ENCODE measurements around the gene SHISAL2A. TPM values are rescaled to one million over a fixed set of nuclear protein-coding genes. Genes with fewer than 3 reads are reported as not detected.

SHISAL2A gene
- total RNA-seq, 1 donor from 2014 or later = 3.2 TPM

DNA sequence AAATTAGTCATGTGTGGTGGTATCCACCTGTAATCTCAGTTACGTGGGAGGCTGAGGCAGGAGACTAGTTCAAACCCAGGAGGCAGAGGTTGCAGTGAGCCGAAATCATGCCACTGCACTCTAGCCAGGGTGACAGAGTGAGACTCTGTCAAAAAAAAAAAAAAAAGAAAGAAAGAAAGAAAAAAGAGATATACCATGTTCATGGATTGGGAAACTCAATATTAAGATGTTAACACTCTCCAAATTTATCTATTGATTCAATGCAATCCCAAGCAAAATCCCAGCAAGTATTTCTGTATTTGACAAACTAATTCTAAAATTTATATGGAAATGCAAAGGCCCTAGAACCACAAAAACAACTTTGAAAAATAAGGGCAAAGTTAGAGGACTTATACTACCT is 11.0 kb upstream of the SHISAL2A start:
- no peak for DNase-seq (ENCODE audit: low spot score)

DNA sequence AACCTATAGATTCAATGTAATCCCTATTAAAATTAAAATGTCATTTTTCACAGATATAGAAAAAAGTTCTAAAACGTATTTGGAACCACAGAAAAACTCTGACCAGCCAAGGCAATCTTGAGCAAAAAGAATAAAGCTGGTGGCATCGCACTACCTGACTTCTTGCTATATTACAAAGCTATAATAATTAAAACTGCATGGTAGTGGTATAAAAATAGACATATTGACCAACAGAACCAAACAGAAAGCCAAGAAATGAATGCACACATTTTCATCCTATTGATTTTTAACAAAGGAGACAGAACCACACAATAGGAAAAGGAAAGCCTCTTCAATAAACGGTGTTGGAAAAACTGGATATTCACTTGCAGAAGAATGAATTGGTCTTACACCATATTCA is 9.2 kb upstream of the SHISAL2A start:
- DNase-seq (ENCODE audit: low spot score) = no peak

DNA sequence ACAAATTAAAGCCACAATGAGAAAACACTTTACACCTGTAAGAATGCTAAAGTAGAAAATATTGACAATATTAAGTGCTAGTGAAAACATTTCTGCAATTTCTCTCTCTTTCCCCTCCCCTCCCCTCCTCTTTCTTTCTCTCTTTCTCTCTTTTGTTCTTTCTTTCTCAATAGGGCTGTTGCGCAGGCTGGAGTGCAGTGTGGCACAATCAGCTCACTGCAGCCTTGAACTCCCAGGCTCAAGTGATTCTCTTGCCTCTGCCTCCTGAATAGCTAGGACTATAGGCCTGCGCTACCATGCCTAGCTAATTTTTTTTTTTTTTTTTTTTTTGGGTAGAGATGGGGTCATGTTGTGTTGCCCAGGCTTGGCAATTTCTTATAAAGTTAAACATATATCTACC is 5.9 kb upstream of the SHISAL2A start:
- no peak for DNase-seq (ENCODE audit: low spot score)

DNA sequence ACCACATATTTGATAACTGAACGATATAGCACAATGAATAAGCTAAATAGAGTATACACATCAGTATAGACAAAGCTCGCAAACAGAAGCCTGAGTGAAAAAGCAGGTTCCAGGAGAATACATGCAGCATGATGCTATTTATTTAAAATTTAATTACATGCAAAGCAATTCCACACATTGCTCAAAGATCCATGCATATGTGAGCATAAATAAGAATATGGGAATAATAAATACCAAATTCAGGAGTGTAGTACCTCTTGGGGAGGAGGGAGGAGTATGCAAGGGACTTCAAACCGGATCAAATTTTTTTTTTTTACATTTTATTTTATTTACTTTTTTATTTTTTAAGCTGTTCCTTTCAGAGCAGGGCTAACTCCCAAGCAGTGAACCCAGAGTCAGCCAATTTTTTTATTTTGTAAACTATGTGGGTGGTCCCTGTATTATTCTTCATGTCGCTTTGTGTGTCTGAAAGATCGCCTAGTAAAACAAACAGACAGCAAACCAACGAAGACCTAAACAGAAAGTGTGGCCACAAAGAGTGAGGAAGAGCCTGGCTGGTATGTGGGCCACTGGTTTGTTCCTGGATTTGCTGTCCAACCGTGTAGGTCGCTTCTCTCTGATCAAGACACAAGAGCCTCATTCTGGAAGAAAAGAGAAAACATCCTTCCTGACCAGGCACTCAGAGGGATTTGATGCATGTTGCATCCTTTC is 4.2 kb upstream of the SHISAL2A start:
- no peak for DNase-seq (ENCODE audit: low spot score)

DNA sequence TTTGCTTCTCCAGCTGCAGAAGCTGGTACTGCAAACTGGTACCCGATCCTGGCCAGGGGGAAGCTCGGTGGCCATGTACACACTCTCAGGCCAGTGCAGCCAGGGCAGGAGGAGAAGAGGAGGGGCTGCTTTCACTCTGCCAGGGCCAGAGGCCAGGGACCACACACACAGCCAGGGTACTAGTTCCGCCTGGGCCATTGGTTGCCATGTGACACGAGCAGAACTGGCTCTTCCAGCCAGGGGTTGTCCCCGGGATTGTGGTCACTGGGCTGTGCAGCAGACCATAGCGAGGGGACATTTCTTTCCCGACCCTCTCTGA is 3.7 kb upstream of the SHISAL2A start:
- DNase-seq (ENCODE audit: low spot score) = peak; percentile 44

DNA sequence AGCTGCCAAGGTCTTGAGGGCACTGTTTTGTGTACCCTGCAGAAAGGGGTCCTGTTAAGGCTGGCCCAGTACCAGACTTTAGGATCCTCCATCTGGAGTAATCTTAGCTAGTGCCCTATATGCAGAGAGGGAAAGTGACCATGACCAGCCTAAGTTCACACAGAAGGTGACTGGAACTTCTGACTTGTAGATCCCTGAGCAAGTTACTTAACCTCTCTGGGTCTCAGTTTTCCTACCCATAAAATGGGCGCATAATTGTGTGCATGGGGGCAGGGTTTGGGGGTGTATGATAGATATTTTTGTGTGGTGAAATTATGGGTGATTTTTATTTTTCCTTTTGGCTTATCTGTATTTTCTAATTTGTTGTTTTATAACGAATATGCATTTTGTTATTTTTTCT is 3.3 kb upstream of the SHISAL2A start:
- DNase-seq (ENCODE audit: low spot score) = no peak

DNA sequence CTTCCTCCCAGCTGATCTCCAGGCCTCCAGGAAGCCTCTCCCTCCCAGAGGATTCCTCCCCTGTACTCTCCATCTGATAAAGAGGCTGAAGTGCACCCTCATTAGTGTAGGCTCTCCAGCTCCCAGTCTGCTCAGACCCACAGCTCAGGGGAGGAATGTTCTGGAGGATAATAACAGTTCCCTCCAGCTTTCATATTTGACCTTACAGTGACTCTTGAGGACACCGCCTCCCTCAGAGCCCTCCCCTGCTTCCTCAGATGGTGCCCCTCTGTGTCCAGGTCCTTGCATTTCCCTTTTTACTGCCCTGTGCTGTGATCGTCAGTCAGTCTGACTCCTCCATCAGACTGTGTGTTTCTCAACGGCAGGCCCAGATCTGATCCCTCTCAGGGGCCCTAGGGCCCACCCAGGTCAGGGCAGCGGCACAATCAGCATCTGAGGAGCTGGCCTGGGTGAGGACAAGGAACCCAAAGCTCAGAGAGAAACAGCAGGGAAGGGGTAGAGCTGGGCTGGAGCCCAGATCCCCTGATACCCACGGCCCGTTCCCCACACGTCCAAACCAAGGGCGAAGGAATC is 1.1 kb upstream of the SHISAL2A start:
- no peak for DNase-seq (ENCODE audit: low spot score)

DNA sequence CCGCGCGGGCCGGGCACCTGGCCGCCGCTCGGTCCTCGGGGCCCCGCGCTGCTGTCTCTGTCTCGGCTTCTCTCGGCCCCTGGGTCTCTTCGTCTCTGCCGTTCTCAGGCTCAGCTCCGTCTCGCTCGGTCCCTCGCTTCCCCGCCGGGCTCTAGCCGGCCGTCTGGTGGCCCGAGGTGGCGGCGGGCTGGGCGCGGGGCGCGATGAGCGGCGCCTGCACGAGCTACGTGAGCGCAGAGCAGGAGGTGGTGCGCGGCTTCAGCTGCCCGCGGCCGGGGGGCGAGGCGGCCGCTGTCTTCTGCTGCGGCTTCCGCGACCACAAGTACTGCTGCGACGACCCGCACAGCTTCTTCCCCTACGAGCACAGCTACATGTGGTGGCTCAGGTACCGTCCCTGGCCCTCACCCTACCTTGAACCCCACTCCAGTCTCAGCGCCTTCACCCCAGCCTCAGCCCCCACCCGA is 355 bp downstream of the SHISAL2A start:
- DNase-seq (ENCODE audit: low spot score) = no peak

DNA sequence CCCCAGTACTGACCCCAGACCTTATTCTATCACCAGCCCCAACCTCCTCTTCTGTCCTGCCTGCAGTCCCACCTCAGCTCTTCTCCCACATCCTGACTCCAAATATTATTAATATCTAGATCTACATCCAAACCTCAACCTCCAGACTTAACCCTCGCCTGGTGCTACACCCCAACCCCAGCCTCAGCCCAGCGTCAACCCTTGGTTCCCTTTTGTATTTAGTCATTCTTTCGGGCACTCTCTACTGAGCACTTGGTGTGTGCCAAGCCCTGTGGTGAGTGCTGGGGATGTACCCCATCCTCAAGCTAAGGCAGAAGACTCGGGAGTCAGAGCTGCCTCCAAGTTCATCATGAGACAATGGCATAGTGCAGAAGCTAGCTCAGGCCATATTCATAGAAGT is 1.1 kb downstream of the SHISAL2A start:
- DNase-seq (ENCODE audit: low spot score) = no peak

DNA sequence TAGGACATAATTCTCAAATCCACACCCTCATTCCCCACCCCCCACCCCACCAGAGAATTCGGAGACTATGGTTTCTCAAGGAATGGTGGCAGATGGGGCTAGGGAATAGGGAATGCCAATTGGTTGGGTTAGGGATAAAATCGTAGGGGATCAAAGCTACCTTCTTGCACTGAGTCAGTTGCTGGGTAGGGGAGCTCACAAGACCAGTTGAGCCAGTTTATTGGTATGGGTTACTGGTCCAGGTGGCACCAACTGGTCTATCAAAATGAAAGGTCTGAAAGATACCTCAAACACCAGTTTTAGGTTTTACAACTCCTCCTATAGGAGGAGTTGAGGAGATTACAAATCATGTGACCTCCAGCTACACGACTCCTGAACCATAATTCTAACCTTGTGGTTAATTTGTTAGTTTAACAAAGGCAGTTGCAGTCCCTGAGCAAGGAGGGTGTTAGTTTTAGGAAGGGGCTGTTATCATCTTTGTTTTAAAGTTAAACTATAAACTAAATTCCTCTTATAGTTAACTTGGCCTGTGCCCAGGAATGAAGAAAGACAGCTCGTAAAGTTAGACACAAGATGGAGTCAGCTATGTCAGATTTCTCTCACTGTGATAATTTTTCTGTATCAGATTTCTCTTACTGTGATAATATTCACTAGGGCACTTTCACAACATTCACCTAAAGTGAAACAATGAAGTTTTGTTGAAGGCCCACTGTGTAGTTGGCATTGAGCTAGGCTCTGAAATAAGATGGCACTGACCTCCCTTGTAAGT is 2.5 kb downstream of the SHISAL2A start:
- DNase-seq (ENCODE audit: low spot score) = no peak

DNA sequence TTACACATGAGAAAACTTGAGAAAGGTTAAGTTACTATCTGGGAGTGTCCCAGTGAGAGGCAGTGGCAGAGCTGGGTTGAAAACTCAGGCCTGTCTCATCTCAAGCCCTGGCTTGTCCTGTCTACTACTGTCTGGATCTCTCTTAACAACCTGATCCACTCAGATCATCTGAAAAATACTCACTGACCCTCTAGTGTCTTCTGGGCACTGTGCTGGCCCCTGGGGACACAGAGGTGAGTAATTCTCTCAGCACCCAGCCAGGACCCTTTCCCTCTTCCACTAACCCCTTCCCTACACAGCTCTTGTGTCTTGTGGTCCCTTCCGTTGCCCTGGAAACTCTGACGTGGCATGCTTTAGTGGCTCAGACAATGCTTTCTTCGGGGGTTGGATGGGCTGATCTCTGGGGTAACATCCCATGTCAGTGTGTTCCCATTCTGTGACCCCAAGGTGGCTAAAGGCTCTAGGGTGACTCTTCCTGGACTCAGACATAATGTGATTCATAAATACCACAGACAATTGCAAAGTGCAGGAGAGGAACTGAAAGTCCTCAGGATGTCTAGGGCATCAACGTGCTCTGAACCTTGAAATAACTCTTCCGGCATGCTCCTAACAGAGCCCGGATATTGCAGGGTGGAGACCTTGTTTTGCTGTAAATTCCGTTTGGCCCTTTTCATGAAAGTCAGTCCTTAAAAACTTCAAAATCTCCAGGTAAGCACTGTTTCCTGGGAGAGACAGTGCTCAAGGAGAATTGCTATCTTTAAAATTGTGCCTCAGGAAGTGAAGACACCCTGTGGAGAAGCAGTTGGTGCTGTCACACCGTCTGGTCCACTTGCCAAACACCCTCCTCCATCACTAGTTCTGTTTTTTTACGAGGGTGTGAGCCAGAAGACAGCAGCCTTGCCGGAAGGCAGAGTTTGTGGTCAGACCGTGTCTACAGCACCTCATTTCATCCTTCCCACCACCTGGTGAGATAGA is 4.0 kb downstream of the SHISAL2A start:
- DNase-seq (ENCODE audit: low spot score) = no peak

DNA sequence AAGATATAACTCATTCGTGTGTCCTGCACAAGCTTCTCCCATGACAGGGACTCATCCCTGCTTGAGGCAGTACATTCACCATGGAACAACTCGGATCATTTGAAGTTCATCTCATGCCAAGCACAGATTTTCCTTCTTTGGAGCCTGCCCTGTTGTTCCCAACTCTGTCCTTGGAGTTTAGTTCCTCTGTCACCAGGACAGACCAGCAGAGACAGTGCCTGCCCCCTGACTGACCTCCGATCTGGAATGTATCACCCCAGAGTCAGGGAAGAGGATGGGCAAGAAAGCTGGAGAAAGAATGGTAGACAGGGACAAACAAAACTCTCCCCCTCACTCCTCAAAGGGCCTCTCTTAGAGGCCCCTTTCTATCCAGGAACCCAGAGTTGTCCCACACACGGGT is 5.0 kb downstream of the SHISAL2A start:
- DNase-seq (ENCODE audit: low spot score) = no peak

DNA sequence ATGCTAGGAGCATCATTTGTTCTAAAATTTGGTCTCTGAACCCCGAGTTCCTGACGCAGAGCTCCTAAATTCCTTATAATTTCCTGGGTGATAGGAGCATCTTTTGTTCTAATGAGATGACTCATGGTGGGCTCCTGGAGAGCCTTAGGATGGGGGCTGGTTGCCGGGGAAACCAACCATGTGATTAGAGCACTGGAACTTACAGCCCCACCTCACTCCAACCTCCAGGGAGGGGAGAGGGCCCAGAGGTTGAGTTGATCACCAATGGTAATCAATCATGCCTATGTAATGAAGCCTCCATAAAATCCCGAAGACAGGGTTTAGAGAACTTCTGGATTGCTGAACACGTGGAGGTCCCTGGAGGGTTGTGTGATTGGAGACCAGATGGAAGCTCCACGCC is 7.7 kb downstream of the SHISAL2A start:
- DNase-seq (ENCODE audit: low spot score) = no peak

DNA sequence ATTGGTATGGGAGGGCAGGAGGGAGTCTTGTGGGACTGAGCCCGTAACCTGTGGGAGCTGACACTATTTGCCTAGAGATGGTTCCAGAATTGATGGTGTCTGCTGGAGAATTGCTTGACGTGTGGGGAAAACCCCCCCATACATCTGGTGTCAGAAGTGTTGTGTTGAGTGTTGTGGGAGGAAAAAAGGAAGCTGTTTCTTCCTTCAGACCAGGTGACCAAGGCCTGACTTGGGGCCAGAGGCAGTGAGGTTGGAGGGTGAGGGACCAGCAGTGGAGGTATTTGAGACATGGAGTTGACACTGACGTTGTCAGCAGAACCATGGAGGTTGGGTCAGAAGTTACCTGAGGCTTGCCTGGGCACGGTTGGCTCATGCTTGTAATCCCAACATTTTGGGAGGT is 8.3 kb downstream of the SHISAL2A start:
- no peak for DNase-seq (ENCODE audit: low spot score)

DNA sequence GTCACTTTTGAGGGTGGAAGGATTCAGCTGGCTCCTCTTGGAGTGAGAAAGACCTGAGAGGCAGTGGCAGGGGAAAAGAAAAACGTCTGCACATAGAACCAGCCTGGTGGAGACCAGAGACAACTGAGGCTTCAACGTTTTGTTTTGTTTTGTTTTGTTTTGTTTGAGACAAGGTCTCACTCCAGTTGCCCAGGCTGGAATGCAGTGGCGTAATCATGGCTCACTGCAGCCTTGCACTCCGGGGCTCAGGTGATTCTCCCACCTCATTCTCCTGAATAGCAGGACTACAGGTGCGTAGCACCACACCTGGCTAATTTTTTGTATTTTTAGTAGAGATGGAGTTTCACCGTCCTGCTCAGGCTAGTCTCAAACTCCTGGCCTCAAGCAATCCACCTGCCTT is 12.3 kb downstream of the SHISAL2A start:
- no peak for DNase-seq (ENCODE audit: low spot score)

DNA sequence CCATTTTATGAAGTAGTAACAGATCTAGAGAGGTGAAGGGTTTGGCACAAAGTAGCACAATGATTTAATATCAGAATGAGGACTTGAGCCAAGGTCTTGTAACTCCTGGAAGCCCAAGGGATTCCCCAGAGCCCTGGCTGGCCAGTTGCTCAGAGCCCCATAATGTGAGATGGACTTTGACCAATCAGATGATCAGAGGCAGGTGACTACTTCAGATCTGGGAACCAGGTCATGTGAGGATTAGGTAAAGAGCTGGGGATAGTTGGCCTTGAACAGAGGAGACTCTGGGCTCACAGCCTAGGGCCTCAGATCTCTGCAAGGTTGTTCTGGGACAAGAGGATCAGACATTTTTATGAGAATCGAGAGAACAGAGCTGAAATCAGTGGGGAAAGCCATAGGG is 18.9 kb downstream of the SHISAL2A start:
- DNase-seq (ENCODE audit: low spot score) = peak; percentile 80

DNA sequence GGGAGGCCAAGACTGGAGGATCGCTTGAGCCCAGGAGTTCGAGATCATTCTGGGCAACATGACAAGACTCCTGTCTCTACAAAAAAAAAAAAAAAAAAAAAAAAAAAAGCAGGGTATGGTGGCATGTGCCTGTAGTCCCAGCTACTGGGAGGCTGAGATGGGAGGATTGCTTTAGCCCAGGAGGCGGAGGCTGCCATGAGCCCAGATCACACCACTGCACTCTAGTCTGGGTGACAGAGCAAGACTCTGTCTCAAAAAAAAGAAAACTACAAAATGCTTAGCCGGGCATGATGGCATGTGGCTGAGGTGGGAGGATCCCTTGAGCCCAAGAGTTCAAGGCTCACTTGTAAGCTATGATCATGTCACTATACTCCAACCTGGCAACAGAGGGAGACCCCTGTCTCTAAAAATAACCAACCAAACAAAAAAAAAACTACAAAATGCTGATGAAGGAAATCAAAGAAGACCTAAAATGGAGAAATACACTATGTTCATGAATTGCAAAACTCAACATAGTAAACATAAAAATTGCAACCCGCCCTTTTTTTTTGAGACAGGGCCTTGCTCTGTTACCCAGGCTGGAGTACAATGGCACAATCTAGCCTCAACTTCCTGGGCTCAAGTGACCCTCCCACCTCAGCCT is 20.4 kb downstream of the SHISAL2A start:
- no peak for DNase-seq (ENCODE audit: low spot score)

DNA sequence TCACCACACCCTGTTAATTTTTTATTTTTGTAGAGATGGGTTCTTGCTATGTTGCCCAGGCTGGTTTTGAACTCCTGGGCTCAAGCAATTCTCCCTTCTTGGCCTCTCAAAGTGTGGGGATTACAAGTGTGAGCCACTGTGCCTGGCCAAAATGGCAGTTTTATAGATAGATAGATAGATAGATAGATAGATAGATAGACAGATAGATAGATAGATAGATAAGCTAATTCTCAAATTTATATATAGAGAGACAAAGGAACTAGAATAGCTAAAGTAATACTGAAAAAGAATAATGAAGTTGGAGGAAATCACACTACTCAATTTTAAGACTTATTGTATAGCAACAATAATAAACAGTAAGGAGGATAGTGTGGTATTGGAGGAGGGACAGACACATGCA is 21.1 kb downstream of the SHISAL2A start:
- DNase-seq (ENCODE audit: low spot score) = no peak

DNA sequence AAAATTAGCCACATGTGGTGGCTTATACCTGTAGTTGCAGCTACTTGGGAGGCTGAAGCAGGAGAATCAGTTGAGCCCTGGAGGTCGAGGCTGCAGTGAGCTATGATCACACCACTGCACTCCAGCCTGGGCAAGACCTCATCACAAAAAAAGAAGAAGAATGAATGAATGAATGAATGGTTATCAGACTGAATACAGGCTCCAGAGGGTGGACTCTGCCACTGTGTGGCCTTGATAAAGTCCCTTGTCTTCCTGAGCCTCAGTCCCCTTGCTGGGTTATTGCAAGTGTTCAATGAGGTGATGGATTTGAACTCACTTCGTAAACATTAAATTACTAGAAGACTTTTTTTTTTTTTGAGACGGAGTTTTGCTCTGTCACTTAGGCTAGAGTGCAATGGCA is 24.7 kb downstream of the SHISAL2A start:
- no peak for DNase-seq (ENCODE audit: low spot score)

DNA sequence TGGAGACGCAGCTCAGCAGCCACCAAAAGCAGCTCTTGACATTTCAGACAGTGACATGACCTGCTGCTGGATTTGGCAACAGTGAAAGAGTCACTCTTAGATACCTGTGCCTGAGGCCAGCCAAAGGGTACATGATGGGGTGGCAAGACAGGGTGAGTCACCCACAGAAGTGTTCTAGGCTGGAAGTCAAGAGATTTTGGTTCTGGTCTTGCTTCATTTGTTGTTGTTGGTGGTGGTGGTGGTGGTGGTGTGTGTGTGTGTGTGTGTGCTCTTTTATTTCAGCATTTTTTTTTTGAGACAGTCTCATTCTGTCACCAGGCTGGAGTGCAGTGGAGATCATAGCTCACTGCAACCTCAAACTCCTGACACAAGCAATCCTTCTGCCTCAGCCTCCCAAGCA is 25.8 kb downstream of the SHISAL2A start:
- no peak for DNase-seq (ENCODE audit: low spot score)

DNA sequence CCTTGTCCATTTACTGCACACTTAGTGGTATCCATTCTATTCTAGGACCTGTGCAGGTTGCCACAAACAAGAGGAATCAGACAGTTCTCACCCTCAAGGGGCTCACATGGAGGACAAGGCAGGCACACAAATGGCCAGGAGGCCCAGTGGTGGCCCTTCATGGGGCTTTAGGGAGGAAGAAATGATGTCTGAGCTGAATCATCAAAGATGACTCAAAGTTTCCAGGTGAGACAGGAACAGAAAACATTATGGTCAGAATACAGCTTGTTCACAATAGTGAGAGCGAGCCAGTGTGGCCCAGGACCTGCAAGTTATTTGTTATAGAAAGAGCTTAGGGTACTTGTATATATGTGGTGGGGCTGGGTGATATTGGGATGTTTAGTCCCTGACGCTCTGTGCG is 26.4 kb downstream of the SHISAL2A start:
- DNase-seq (ENCODE audit: low spot score) = no peak

Data from mucosa of gallbladder (tissue), 1 donor.